ENCODE measurements around the gene NRG3.

The NRG3 gene

DNA sequence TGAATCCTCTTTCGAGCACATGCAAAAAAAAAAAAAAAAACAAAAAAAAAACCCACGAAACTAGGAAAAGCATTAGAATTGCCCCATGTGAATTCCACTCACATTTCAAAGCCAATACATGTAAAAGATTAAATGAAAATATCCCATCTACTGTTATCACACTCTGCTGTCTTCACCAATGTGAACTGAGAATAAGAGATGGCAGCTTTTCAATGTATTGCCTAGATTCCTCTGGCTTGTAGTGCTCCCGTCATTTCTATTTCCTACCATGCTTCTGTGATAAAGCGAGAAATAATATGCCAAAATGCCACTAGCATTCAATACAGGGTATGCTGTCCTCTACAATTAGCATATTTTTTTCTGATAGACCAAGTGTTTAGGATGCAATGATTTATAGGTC is 517.0 kb downstream of the NRG3 start:
- Histone ChIP-seq H3K4me3 (ENCODE audit: low read depth, low read length, poor library complexity, severe bottlenecking) (no peak overlapping the region), H3K4me1 (ENCODE audit: insufficient read depth, low read length, severe bottlenecking) (peaks cover 95% of the 10 kb centered on the region), H3K9me2 (ENCODE audit: low read depth, low read length) (no peaks in the 10 kb centered on the region), H3F3A (ENCODE audit: insufficient read depth, low read length) (no peaks in the 10 kb centered on the region), H4K20me1 (ENCODE audit: insufficient read depth, low read length) (no peaks in the 10 kb centered on the region), H3K9ac (ENCODE audit: low read length) (peak overlapping the region; percentile 66), H3K36me3 (ENCODE audit: insufficient read depth, low read length) (no peaks in the 10 kb centered on the region), H3K79me2 (ENCODE audit: insufficient read depth, low read length) (no peaks in the 10 kb centered on the region), H3K9me3 (ENCODE audit: low read length) (no peaks in the 10 kb centered on the region), H3K27ac (ENCODE audit: low read depth, low read length, poor library complexity, severe bottlenecking) (peak overlapping the region; percentile 98), H3K4me2 (ENCODE audit: low read length) (peak overlapping the region; percentile 63), H2AFZ (ENCODE audit: low read length) (no peak overlapping the region), H3K27me3 (ENCODE audit: insufficient read depth, low read length) (no peaks in the 10 kb centered on the region)
- TF ChIP-seq EZH2 (IDR thresholded peaks at IDR 0.05; ENCODE audit: borderline replicate concordance, low read length) = no peak
- TF ChIP-seq, protein P1, sequence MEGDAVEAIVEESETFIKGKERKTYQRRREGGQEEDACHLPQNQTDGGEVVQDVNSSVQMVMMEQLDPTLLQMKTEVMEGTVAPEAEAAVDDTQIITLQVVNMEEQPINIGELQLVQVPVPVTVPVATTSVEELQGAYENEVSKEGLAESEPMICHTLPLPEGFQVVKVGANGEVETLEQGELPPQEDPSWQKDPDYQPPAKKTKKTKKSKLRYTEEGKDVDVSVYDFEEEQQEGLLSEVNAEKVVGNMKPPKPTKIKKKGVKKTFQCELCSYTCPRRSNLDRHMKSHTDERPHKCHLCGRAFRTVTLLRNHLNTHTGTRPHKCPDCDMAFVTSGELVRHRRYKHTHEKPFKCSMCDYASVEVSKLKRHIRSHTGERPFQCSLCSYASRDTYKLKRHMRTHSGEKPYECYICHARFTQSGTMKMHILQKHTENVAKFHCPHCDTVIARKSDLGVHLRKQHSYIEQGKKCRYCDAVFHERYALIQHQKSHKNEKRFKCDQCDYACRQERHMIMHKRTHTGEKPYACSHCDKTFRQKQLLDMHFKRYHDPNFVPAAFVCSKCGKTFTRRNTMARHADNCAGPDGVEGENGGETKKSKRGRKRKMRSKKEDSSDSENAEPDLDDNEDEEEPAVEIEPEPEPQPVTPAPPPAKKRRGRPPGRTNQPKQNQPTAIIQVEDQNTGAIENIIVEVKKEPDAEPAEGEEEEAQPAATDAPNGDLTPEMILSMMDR (IDR thresholded peaks at IDR 0.05; ENCODE audit: low read length) = no peak

DNA sequence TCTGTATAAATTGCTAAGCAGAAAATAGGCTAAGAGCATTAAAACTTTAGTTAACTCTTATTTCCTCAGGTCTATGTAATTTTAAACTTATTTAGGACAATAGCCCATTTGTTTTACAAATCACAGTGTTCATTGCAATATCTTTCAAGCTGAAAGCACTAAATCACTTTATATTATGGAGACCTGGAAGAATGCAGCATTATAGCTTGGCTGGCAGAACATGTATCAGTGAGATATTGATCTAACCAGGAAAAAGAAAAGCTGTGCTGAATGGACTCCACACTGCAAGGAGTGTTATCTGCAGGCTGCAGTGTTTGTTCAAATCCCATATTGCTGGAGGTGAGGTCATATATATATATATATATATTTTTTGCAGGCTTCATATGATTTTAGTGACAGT is 517.5 kb downstream of the NRG3 start:
- Histone ChIP-seq H3K36me3 (ENCODE audit: insufficient read depth, low read length) (no peaks in the 10 kb centered on the region), H3K9me2 (ENCODE audit: low read depth, low read length) (no peaks in the 10 kb centered on the region), H3K27ac (ENCODE audit: low read depth, low read length, poor library complexity, severe bottlenecking) (peak overlapping the region; percentile 98), H2AFZ (ENCODE audit: low read length) (no peak overlapping the region), H3K4me2 (ENCODE audit: low read length) (peak overlapping the region; percentile 63; the same call in 1 of the 2 replicates), H3K27me3 (ENCODE audit: insufficient read depth, low read length) (no peaks in the 10 kb centered on the region), H3K9ac (ENCODE audit: low read length) (peak overlapping the region; percentile 70), H3F3A (ENCODE audit: insufficient read depth, low read length) (no peaks in the 10 kb centered on the region), H3K79me2 (ENCODE audit: insufficient read depth, low read length) (no peaks in the 10 kb centered on the region), H3K9me3 (ENCODE audit: low read length) (no peaks in the 10 kb centered on the region), H3K4me3 (ENCODE audit: low read depth, low read length, poor library complexity, severe bottlenecking) (no peak overlapping the region), H3K4me1 (ENCODE audit: insufficient read depth, low read length, severe bottlenecking) (peaks cover 95% of the 10 kb centered on the region), H4K20me1 (ENCODE audit: insufficient read depth, low read length) (no peaks in the 10 kb centered on the region)
- TF ChIP-seq, protein P1 (IDR thresholded peaks at IDR 0.05; ENCODE audit: low read length) = no peak

DNA sequence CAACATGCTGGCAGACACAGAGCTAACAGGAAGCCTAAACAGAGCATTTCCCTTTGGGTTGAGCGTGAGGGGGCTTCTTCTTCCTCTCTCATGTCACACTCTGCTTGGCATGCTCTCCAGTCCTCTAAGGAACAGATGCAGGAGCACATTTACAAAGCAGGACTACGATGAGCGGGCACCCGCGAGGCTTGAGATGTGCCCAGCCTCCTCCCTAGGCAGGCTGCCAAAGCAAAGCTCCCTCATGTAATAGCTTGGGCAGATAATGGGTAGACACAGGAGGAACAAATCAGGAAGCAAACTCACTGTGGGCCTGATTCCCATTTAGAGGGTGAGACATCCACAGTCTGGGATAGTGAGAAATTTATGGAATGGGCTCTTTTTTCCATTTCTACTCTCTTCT is 519.1 kb downstream of the NRG3 start:
- Histone ChIP-seq H3K9ac (ENCODE audit: low read length) (peak overlapping the region; percentile 70), H3K4me3 (ENCODE audit: low read depth, low read length, poor library complexity, severe bottlenecking) (peak overlapping the region; percentile 7), H3K36me3 (ENCODE audit: insufficient read depth, low read length) (no peaks in the 10 kb centered on the region), H3K9me2 (ENCODE audit: low read depth, low read length) (no peaks in the 10 kb centered on the region), H3F3A (ENCODE audit: insufficient read depth, low read length) (no peaks in the 10 kb centered on the region), H3K4me1 (ENCODE audit: insufficient read depth, low read length, severe bottlenecking) (peaks cover 95% of the 10 kb centered on the region), H4K20me1 (ENCODE audit: insufficient read depth, low read length) (no peaks in the 10 kb centered on the region), H3K27me3 (ENCODE audit: insufficient read depth, low read length) (no peaks in the 10 kb centered on the region), H3K9me3 (ENCODE audit: low read length) (no peaks in the 10 kb centered on the region), H3K79me2 (ENCODE audit: insufficient read depth, low read length) (no peaks in the 10 kb centered on the region), H3K27ac (ENCODE audit: low read depth, low read length, poor library complexity, severe bottlenecking) (peak overlapping the region; percentile 98), H3K4me2 (ENCODE audit: low read length) (peak overlapping the region; percentile 47), H2AFZ (ENCODE audit: low read length) (no peak overlapping the region)
- TF ChIP-seq, protein P1 (IDR thresholded peaks at IDR 0.05; ENCODE audit: low read length) = no peak
- no peak for TF ChIP-seq EZH2 (IDR thresholded peaks at IDR 0.05; ENCODE audit: borderline replicate concordance, low read length)
